ENCODE measurements around the gene PPARA. TPM values are rescaled to one million over a fixed set of nuclear protein-coding genes. Genes with fewer than 3 reads are reported as not detected.
"Not testable (repeated sequence)": the region's sequence is repeated elsewhere in the genome, so short reads cannot be mapped to it uniquely, and the experiment has no call there.

Gene PPARA
- polyA plus RNA-seq, 12 donors, result 15.8 to 26.9 (median 21.0) TPM; not detected in 1

GRCh38 chr22:46125816-46126765 is 24.2 kb upstream of the PPARA start:
- DNase-seq, result no peak

GRCh38 chr22:46126853-46127385 is 23.4 kb upstream of the PPARA start:
- DNase-seq, result no peak

- no peak for DNase-seq
These were observed 22.8 kb upstream of the PPARA start for GRCh38 chr22:46127556-46127955.

GRCh38 chr22:46128606-46129005 is 21.7 kb upstream of the PPARA start:
- DNase-seq, result no peak

GRCh38 chr22:46129390-46130041 is 20.8 kb upstream of the PPARA start:
- DNase-seq, result no peak

- no peak for DNase-seq
These were observed 19.2 kb upstream of the PPARA start for GRCh38 chr22:46131151-46131587.

GRCh38 chr22:46132193-46132829 is 18.0 kb upstream of the PPARA start:
- DNase-seq, result not testable (repeated sequence)

GRCh38 chr22:46132830-46133587 is 17.3 kb upstream of the PPARA start:
- no peak for DNase-seq

GRCh38 chr22:46133588-46133855 is 16.8 kb upstream of the PPARA start:
- DNase-seq, result no peak

- DNase-seq, result no peak
These were observed 16.1 kb upstream of the PPARA start for GRCh38 chr22:46134111-46134705.

GRCh38 chr22:46135611-46136485 is 14.5 kb upstream of the PPARA start:
- DNase-seq, result no peak

- DNase-seq, result no peak
These were observed 13.7 kb upstream of the PPARA start for GRCh38 chr22:46136486-46137217.

GRCh38 chr22:46137218-46137766 is 13.0 kb upstream of the PPARA start:
- no peak for DNase-seq

GRCh38 chr22:46138058-46138797 is 12.1 kb upstream of the PPARA start:
- DNase-seq, result no peak

GRCh38 chr22:46139417-46139816 is 10.9 kb upstream of the PPARA start:
- DNase-seq, result not testable (repeated sequence)

- no peak for DNase-seq
These were observed 10.4 kb upstream of the PPARA start for GRCh38 chr22:46139895-46140350.

GRCh38 chr22:46140989-46141928 is 9.1 kb upstream of the PPARA start:
- DNase-seq, result no peak

Data from muscle of arm (tissue), 12 donors.